BE2C (cell line): Measurements from ENCODE around the gene USP1.

Experiments used
- DNase-seq: peaks from one replicate; pipeline ENCODE4 v3.0.0-alpha.2; 2020
- H3K27me3 ChIP-seq: fragments of 250-450 bp; sonication (Bioruptor Pico); 2 replicates; pipeline ENCODE4 v1.5.1; 2020; ENCODE audit warnings: mild to moderate bottlenecking
- H3K36me3 ChIP-seq: fragments of 250-450 bp; sonication (Bioruptor Pico); 2 replicates; pipeline ENCODE4 v1.5.1; 2020; ENCODE audit warnings: mild to moderate bottlenecking
- H3K4me1 ChIP-seq: fragments of 250-450 bp; sonication (Bioruptor Pico); 2 replicates; pipeline ENCODE4 v1.5.1; 2020
- H3K4me3 ChIP-seq: 2 replicates; pipeline ENCODE4 v1.5.1; 2011; ENCODE audit warnings: low read depth, low read length
- H3K9me3 ChIP-seq: fragments of 250-450 bp; sonication (Bioruptor Pico); 2 replicates; pipeline ENCODE4 v1.5.1; 2020
- TF ChIP-seq, protein P1 (sequence below): IDR thresholded peaks from 2 replicates; pipeline ENCODE4 v1.5.1; 2012; ENCODE audit warnings: mild to moderate bottlenecking, low read depth, low read length

The USP1 gene

DNA sequence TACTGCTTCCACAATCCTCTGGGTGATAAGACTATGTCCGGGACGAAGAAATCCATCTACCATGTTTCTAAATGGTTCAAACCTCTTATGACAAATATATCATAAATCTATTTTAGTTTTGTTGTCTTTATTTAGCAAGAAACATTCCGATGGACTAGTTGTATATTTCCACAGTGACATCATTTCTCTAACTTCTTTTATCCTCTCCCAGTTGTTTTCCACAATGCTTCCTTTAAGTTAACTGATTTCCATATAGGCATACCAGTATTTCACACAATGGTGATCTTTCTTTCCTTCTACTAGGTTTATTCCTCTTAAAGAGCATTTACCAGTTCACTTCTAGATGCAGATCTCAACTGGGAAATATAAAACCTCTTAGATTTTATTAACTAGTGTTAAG lies 44.8 kb downstream of the USP1 start:
- Histone ChIP-seq H3K4me1 (no peaks in the 10 kb centered on the region), H3K36me3 (no peaks in the 10 kb centered on the region), H3K27me3 (no peaks in the 10 kb centered on the region), H3K4me3 (no peak overlapping the region), H3K9me3 (no peaks in the 10 kb centered on the region)
- DNase-seq = no peak
- TF ChIP-seq, protein P1, sequence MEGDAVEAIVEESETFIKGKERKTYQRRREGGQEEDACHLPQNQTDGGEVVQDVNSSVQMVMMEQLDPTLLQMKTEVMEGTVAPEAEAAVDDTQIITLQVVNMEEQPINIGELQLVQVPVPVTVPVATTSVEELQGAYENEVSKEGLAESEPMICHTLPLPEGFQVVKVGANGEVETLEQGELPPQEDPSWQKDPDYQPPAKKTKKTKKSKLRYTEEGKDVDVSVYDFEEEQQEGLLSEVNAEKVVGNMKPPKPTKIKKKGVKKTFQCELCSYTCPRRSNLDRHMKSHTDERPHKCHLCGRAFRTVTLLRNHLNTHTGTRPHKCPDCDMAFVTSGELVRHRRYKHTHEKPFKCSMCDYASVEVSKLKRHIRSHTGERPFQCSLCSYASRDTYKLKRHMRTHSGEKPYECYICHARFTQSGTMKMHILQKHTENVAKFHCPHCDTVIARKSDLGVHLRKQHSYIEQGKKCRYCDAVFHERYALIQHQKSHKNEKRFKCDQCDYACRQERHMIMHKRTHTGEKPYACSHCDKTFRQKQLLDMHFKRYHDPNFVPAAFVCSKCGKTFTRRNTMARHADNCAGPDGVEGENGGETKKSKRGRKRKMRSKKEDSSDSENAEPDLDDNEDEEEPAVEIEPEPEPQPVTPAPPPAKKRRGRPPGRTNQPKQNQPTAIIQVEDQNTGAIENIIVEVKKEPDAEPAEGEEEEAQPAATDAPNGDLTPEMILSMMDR = no peak

DNA sequence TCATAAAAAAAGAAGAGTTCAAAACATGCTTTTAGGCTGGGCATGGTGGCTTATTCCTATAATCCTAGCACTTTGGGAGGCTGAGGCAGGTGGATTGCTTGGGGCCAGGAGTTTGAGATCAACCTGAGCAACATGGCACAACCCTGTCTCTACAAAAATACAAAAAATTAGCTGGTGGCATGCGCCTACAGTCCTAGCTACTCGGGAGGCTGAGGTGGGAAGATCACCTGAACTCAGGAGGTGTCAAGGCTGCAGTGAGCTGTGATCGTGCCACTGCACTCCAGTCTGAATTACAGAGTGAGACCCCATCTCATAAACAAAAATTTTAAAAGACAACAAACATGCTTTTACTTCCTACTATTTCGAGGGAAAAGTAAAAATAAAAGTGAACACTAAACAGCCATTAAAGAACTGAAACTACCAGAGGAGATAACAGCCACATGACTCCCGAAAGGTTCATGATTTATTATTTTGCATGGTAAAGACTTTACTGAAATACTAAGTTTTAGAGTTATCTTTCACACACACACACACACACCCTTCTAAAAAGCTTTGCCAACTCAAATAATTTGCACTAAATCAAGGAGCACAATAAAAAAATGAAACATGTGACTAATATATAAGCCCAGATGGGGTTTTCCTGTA lies 48.1 kb downstream of the USP1 start:
- no peak overlapping the region for H3K4me3 ChIP-seq
- no peaks in the 10 kb centered on the region for H3K36me3 ChIP-seq
- DNase-seq = no peak

DNA sequence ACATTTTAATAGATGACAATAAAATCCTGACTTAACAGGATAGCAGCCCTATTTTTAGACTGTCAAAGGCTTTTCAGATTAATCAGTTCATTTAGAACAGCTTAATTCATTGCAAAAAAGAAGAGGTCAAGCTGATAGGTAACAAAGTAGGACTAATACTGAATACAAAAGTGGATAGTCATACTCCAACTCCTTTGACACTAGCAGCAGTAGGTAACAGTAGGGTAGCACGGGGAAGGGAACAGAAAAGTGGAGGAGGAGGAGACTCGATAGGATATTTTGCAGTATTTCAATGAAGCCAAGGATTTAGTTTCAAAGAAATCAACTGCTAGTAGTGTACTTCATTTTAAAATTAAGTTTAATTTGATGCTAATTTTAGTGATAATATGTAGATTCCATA lies 51.1 kb downstream of the USP1 start:
- Histone ChIP-seq H3K9me3 (no peaks in the 10 kb centered on the region), H3K4me3 (no peak overlapping the region), H3K27me3 (no peaks in the 10 kb centered on the region), H3K36me3 (no peaks in the 10 kb centered on the region), H3K4me1 (no peaks in the 10 kb centered on the region)
- DNase-seq = no peak
- TF ChIP-seq, protein P1 = no peak

More for the DNA sequence above, 48.1 kb downstream of the USP1 start:
- TF ChIP-seq, protein P1 = no peak
- Histone ChIP-seq H3K4me1 (no peaks in the 10 kb centered on the region), H3K9me3 (no peaks in the 10 kb centered on the region), H3K27me3 (no peaks in the 10 kb centered on the region)

DNA sequence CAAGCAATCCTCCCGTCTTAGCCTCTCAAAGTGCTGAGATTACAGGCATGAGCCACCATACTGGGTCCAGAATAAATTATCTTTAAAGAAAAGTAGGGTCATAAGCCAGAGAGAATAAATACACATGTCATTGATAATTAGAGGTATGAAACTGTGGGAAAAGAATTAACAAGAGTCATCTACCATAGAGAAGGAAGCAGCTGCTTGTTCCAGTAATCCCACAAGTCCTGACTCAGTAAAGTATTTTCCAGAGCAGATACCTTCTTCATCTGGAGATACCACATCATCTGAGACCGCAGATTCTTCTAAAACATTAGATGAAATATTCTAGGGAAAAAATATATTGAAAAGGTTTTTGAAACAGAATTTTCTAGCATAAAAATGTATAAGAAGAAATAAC lies 55.7 kb downstream of the USP1 start:
- Histone ChIP-seq H3K27me3 (no peaks in the 10 kb centered on the region), H3K36me3 (no peaks in the 10 kb centered on the region), H3K9me3 (no peaks in the 10 kb centered on the region), H3K4me3 (no peak overlapping the region), H3K4me1 (no peaks in the 10 kb centered on the region)
- TF ChIP-seq, protein P1 = no peak
- no peak for DNase-seq

DNA sequence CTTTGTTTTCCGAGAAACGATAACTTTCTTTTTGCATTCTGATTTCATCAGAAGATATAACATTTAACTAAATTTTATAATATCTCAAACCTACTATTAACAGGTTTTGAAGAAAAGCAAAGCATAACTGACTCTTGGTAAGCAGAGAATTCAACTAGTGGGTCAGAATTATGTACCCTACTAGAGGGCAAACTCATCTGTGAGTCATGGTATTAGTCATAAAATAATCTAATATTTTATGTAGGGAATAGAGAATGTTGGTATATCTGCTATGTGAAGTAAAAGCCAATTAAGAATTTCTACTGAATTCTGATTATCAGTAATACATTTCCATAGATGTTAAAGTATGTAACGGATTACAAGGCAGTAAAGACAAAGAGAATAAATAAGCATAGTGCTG lies 56.8 kb downstream of the USP1 start:
- Histone ChIP-seq H3K36me3 (no peaks in the 10 kb centered on the region), H3K4me1 (no peaks in the 10 kb centered on the region), H3K4me3 (no peak overlapping the region), H3K27me3 (no peaks in the 10 kb centered on the region), H3K9me3 (no peaks in the 10 kb centered on the region)
- TF ChIP-seq, protein P1 = no peak
- DNase-seq = no peak

DNA sequence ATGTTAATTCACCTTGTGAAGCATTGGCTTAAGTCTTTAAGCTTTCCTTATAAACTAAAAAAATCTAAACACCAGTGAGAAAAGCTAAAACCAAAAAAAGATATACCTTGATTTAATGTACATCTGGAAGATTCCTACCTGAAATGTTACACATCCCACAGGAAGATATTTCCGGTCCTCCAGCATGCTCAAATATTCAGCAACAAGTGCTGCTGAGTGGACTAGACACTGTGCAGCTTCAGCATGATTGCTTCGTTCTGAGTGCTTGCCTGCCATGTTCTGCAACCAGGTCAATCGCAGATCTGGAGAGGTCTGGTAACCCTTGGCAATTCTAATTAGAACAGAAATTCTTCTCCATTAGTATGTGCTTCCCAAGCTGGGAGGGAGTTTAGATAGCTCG lies 57.3 kb downstream of the USP1 start:
- no peaks in the 10 kb centered on the region for H3K36me3 ChIP-seq
- H3K4me1 ChIP-seq = no peaks in the 10 kb centered on the region
- H3K27me3 ChIP-seq = no peaks in the 10 kb centered on the region
- no peak overlapping the region for H3K4me3 ChIP-seq
- no peak for DNase-seq
- TF ChIP-seq, protein P1 = no peak
- no peaks in the 10 kb centered on the region for H3K9me3 ChIP-seq
